Neural crest cell (in vitro differentiated cells): ENCODE data around the gene UNC5B. TPM values are rescaled to one million over a fixed set of nuclear protein-coding genes. Genes with fewer than 3 reads are reported as not detected.
A peak's percentile ranks its signal among the peaks of the same experiment; 100 is the strongest.
"Not testable (repeated sequence)": the region's sequence is repeated elsewhere in the genome, so short reads cannot be mapped to it uniquely, and the experiment has no call there.

Experiments
- DNase-seq: peaks from one replicate; pipeline ENCODE4 v3.0.0; 2021; ENCODE audit warnings: low read depth, mixed read lengths, low spot score
- H3K27ac Mint-ChIP-seq: one replicate; pipeline ENCODE4 v1.8.0; 2021; ENCODE audit warnings: mild to moderate bottlenecking, mixed read lengths; ENCODE audit not compliant: unreplicated experiment
- H3K27me3 Mint-ChIP-seq: 2 replicates; pipeline ENCODE4 v1.8.0; 2021; ENCODE audit warnings: low read depth, mild to moderate bottlenecking, mixed read lengths
- H3K36me3 Mint-ChIP-seq: 2 replicates; pipeline ENCODE4 v1.8.0; 2021; ENCODE audit warnings: low read depth, mild to moderate bottlenecking, mixed read lengths
- H3K4me1 Mint-ChIP-seq: 2 replicates; pipeline ENCODE4 v1.8.0; 2021; ENCODE audit warnings: mixed read lengths
- H3K4me3 Mint-ChIP-seq: one replicate; pipeline ENCODE4 v1.8.0; 2021; ENCODE audit warnings: mild to moderate bottlenecking, mixed read lengths
- H3K9me3 Mint-ChIP-seq: 2 replicates; pipeline ENCODE4 v1.8.0; 2021; ENCODE audit warnings: mixed read lengths
- total RNA-seq: library from RNA; stranded (reverse); gene quantifications from 2 replicates; pipeline ENCODE4 v1.2.1, GENCODE V29; 2021
- TF ChIP-seq, protein P1 (sequence below): fragments of 200-600 bp; sonication (generic); conservative IDR thresholded peaks from 2 replicates; pipeline ENCODE4 v1.5.0; 2021; ENCODE audit warnings: antibody characterized with exemption, mild to moderate bottlenecking

The UNC5B gene
- total RNA-seq, 1 donor from 2014 or later, result 1.3 TPM

DNA sequence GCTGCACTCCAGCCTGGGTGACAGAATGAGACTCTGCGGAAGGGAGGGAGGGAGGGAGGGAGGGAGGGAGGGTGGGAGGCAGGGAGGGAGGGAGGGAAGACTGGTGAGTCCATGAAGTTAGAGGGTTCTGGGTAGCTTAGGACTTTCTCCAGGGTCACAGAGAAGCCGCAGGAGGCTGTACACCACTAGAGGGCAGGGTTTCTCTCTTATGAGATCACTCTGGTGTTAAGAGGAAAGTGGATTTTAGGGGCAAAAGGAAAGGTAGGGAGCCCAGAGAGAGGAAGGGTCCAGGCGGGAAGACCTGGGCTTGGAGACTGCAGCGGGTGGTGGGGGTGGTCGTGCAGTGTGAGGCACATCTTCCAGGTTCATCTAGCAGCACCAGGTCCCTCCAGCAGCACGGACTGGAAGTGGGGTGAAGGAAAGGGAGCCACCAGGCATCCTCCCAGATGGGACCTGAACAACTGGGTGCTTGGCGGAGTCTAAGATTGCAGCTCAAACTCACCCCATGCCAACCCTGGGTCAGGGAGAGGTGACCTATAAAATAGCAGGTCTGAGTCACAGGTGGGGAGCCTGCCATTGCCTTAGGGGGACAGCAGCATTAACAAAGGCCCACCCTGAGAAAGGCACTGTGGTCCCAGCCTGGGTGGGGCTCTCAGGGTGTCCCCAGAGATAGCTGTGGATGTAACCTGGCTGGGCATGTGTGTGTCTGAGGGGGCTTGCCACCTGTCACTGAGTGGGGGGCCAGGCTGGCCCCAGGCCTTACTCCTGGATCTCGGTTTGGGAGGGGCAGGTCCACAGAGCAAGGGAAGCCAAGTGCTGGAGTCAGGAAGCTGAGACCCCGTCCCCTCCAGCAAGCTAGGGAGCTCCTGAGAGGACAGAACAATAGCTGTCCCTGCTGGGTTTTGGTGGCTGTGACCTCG is 58.2 kb downstream of the UNC5B start:
- no peak overlapping the region for H3K27ac Mint-ChIP-seq

DNA sequence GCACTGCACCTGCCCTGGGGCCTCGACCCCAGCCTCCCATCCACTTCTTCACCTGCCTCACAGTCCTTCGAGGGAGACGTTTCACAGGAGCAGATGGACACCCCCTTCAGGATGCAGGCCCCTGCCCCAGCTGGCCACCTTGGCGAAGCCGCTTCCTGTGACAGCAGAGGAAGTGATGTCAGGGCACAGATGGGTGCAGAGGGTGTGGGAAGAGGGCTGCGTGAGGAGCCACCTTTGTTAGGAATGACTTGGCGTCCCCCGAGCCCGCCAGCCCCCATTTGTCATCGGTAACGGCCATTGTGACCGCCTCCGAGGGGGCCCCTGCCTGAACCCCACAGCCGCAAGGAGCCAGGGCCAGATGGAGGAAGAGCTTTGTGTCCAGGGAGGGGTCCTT is 59.3 kb downstream of the UNC5B start:
- Mint-ChIP-seq H3K9me3 (no peaks in the 10 kb centered on the region), H3K36me3 (no peaks in the 10 kb centered on the region), H3K4me3 (no peak overlapping the region), H3K27me3 (no peaks in the 10 kb centered on the region), H3K4me1 (peaks cover 13% of the 10 kb centered on the region), H3K27ac (no peak overlapping the region)
- DNase-seq, result no peak
- TF ChIP-seq, protein P1, sequence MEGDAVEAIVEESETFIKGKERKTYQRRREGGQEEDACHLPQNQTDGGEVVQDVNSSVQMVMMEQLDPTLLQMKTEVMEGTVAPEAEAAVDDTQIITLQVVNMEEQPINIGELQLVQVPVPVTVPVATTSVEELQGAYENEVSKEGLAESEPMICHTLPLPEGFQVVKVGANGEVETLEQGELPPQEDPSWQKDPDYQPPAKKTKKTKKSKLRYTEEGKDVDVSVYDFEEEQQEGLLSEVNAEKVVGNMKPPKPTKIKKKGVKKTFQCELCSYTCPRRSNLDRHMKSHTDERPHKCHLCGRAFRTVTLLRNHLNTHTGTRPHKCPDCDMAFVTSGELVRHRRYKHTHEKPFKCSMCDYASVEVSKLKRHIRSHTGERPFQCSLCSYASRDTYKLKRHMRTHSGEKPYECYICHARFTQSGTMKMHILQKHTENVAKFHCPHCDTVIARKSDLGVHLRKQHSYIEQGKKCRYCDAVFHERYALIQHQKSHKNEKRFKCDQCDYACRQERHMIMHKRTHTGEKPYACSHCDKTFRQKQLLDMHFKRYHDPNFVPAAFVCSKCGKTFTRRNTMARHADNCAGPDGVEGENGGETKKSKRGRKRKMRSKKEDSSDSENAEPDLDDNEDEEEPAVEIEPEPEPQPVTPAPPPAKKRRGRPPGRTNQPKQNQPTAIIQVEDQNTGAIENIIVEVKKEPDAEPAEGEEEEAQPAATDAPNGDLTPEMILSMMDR, result no peak

More for the DNA sequence above, 58.2 kb downstream of the UNC5B start:
- Mint-ChIP-seq H3K9me3 (no peaks in the 10 kb centered on the region), H3K4me1 (peaks cover 13% of the 10 kb centered on the region), H3K4me3 (no peak overlapping the region), H3K27me3 (no peaks in the 10 kb centered on the region), H3K36me3 (no peaks in the 10 kb centered on the region)
- DNase-seq, result peak; percentile 65
- TF ChIP-seq, protein P1, result peak; percentile 67

- Mint-ChIP-seq H3K36me3 (no peaks in the 10 kb centered on the region), H3K4me1 (peaks cover 13% of the 10 kb centered on the region), H3K4me3 (no peak overlapping the region), H3K27me3 (no peaks in the 10 kb centered on the region), H3K9me3 (no peaks in the 10 kb centered on the region), H3K27ac (peak overlapping the region; percentile 62)
- TF ChIP-seq, protein P1, result no peak
- no peak for DNase-seq
Measured at GRCh38 chr10:71272056-71272771, 59.8 kb downstream of the UNC5B start.

- not testable (repeated sequence) for DNase-seq, H3K4me3 Mint-ChIP-seq, H3K27me3 Mint-ChIP-seq, H3K36me3 Mint-ChIP-seq, H3K27ac Mint-ChIP-seq, H3K9me3 Mint-ChIP-seq
- H3K4me1 Mint-ChIP-seq, result peaks cover 13% of the 10 kb centered on the region
Measured at GRCh38 chr10:71272974-71273373, 60.6 kb downstream of the UNC5B start.

DNA sequence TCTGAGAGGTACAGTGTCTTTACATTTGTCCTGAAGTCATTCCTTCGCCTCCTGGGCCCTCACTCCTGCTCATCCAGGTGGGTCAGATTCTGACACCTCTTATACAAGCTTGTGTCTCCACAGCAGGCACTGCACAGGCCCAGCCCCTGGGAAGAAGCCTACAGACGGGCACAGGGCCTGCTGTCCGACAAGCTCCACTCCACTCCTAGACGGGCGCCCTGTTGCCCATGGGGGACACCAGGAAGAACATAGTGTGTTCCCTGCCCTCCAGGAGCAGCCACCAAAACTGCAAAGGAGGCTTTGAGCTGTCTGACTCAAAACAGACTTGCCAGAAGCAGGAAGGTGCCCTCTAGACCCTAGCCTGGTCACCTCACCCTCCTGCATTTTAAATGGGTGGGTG is 61.1 kb downstream of the UNC5B start:
- Mint-ChIP-seq H3K27ac (no peak overlapping the region), H3K36me3 (no peaks in the 10 kb centered on the region), H3K4me1 (peaks cover 13% of the 10 kb centered on the region), H3K9me3 (no peaks in the 10 kb centered on the region), H3K27me3 (no peaks in the 10 kb centered on the region), H3K4me3 (no peak overlapping the region)
- TF ChIP-seq, protein P1, result no peak
- no peak for DNase-seq
